H1 (cell line): Measurements from ENCODE around the gene TAX1BP3.

Experiments
- CTCF ChIP-seq, 3 experiments: IDR thresholded peaks; 1 replicate in 2 of 3; 2 replicates in 1 of 3; pipeline versions ENCODE4 v1.5.1 to v1.6.1; 2011; ENCODE audit warnings: low read length in 3 of 3, mild to moderate bottlenecking in 3 of 3, inconsistent platforms in 2 of 3, low read depth in 1 of 3, moderate library complexity in 1 of 3; ENCODE audit not compliant: insufficient read depth in 1 of 3; ENCODE audit errors: control extremely low read depth in 1 of 3
- GABPA ChIP-seq: IDR thresholded peaks from 2 replicates; pipeline ENCODE4 v1.6.1; 2011; ENCODE audit warnings: mild to moderate bottlenecking, low read length, moderate library complexity, borderline replicate concordance; ENCODE audit not compliant: insufficient read depth
- HDAC6 ChIP-seq: IDR thresholded peaks from one replicate; pipeline ENCODE4 v1.7.1; 2012; ENCODE audit warnings: low read depth, mild to moderate bottlenecking, inconsistent platforms, low read length, moderate library complexity
- KDM1A ChIP-seq: fragments of 200-600, 300-600 bp; sonication (generic); IDR thresholded peaks from 2 replicates; pipeline ENCODE4 v1.7.1; 2016; ENCODE audit warnings: mild to moderate bottlenecking, low read length, borderline replicate concordance
- KDM5A ChIP-seq: fragments of 200-600 bp; IDR thresholded peaks from 2 replicates; pipeline ENCODE4 v1.7.1; 2012; ENCODE audit warnings: mild to moderate bottlenecking, low read length, inconsistent platforms, mixed read lengths
- NRF1 ChIP-seq: IDR thresholded peaks from 2 replicates; pipeline ENCODE4 v1.6.1; 2011; ENCODE audit warnings: mild to moderate bottlenecking, low read depth, low read length, improper control_type of control experiment
- POLR2A ChIP-seq, 2 experiments: IDR thresholded peaks; 1 replicate in 1 of 2; 2 replicates in 1 of 2; pipeline ENCODE4 v1.6.1; 2011; ENCODE audit warnings: low read depth in 2 of 2, low read length in 2 of 2, mild to moderate bottlenecking in 2 of 2; ENCODE audit errors: control extremely low read depth in 1 of 2
- SUZ12 ChIP-seq: fragments of 200-600 bp; sonication (generic); IDR thresholded peaks from 2 replicates; pipeline ENCODE4 v1.6.1; 2012; ENCODE audit warnings: mild to moderate bottlenecking, inconsistent platforms, low read length, moderate library complexity, mixed read lengths
- USF2 ChIP-seq: IDR thresholded peaks from 2 replicates; pipeline ENCODE4 v1.6.1; 2011; ENCODE audit warnings: low read length, improper control_type of control experiment
- TF ChIP-seq, protein P1 (sequence below): IDR thresholded peaks from 2 replicates; pipeline ENCODE4 v1.6.1; 2012; ENCODE audit warnings: inconsistent platforms

- TF ChIP-seq KDM5A (no peak), POLR2A (IDR thresholded peaks at IDR 0.05; ENCODE audit: control extremely low read depth in 1 of 2, low read depth in 2 of 2, low read length in 2 of 2) (no peak), GABPA (peak; percentile 25; the same call in 1 of the 2 replicates), USF2 (no peak), HDAC6 (no peak), CTCF (IDR thresholded peaks at IDR 0.05; ENCODE audit: control extremely low read depth in 1 of 3, insufficient read depth in 1 of 3, low read depth in 1 of 3, low read length in 3 of 3) (peak; percentile 48 to 67 (median 51)), NRF1 (no peak), SUZ12 (no peak), KDM1A (no peak)
- TF ChIP-seq, protein P1, sequence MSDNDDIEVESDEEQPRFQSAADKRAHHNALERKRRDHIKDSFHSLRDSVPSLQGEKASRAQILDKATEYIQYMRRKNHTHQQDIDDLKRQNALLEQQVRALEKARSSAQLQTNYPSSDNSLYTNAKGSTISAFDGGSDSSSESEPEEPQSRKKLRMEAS = no peak
These were observed 9.9 kb upstream of the TAX1BP3 start for GRCh38 chr17:3678095-3678820.
